ENCODE measurements around the gene CTBS.

CTBS gene

DNA sequence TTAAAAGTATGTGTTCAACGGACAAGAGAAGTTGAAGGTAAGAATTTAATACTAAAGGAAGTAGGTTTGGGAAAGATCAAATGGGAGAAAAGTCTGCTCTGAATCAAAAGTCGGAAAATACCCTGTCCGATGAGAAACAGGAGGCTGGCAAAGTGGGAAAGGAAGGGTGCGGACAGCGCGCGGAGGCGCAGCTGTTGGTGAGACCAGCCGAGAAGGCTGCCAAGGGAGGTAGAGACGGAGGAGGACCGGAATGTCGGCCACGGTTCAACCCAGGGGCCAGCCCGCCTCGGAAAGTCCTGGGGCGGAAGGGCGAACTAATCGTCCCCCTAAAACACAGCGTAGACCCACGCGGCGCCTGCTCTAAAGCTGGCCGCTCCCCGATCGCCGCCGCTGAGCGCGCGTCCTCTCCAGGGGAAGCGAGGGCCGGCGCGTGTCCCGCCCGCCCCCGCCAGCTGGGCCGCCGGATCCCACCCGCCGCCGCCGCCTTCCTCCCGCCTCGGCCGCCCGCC is 68.7 kb downstream of the CTBS start:
- no peak for DNase-seq

GRCh38 chr1:84504580-84505492 is 69.4 kb downstream of the CTBS start:
- DNase-seq, result peak; percentile 19

GRCh38 chr1:84502927-84503326 is 71.3 kb downstream of the CTBS start:
- no peak for DNase-seq

All from CD4-positive, alpha-beta T cell treated with Interleukin-17A for 1 hour (primary cell).